Inferior parietal cortex (tissue), 1 donor: ENCODE data around the gene RCVRN.

Source experiments
- DNase-seq: peaks from one replicate; pipeline ENCODE4 v3.0.0-alpha.2; 2016; ENCODE audit errors: extremely low spot score

RCVRN gene

DNA sequence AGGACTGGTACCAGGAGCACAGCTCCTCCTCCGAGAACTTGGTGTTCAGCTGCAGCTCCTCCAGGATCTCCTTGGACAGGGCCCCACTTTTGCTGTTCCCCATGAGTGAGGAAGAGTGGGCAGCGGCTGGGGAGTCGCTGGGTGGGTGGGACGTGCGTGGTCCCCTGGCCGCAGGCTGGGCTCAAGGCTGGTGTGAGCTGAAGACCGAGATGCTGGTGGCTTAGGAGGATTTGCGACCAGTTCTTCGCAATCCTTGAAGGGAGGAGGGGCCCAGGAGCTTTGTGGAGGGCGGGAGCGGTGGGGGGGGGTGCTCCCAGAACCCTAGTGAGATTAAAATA lies at the start of gene RCVRN:
RCVRN (minus strand) TSS at position 194 of the 338 bp plus-strand sequence; CDS start at position 103, 91 bp downstream.
- DNase-seq, result no peak

GRCh38 chr17:9953492-9953891 lies 48.4 kb upstream of the RCVRN start:
- DNase-seq, result no peak

GRCh38 chr17:9951803-9952202 lies 46.7 kb upstream of the RCVRN start:
- DNase-seq, result no peak

- no peak for DNase-seq
Measured at GRCh38 chr17:9948928-9949327, 43.9 kb upstream of the RCVRN start.

DNA sequence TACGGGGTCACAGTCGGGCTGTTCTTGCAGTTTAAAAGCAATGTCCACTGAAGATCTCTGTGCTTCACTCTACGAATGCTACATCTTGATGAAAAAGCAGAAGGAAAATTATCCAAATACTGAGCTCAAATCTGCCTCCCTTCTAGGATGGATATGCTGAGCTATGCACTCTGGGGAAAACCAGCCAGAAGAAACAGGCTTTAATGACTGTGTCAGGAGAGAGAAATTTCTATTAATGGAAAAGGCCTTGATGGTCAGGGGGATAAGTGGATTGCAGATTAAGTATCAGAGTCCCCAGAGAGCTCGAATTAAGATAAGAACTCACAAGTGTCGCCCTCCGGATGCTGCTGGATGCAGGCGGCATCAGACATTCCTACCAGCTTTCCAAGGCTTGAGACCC lies 39.6 kb upstream of the RCVRN start:
- no peak for DNase-seq

- DNase-seq, result no peak
Measured at GRCh38 chr17:9943343-9943742, 38.3 kb upstream of the RCVRN start.

DNA sequence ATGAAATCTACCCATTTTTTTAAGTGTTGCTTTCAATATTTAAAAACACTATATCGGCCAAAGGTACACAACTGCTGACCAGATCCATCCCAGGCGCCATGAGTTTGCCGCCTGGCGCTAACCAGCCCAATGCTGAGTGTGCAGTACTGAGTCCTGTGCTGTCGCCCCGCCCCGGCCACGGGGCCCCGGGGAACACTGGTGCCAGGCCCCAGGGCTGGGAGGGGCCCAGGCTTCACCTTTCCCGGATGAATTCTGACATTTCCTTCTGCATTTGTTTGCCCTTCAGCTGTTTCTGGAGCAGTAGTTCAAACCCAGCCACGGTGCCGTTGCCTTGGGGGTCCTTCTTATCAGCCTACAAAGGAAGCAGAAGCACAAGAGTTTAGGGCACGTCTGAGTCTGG lies 37.8 kb upstream of the RCVRN start:
- no peak for DNase-seq

DNA sequence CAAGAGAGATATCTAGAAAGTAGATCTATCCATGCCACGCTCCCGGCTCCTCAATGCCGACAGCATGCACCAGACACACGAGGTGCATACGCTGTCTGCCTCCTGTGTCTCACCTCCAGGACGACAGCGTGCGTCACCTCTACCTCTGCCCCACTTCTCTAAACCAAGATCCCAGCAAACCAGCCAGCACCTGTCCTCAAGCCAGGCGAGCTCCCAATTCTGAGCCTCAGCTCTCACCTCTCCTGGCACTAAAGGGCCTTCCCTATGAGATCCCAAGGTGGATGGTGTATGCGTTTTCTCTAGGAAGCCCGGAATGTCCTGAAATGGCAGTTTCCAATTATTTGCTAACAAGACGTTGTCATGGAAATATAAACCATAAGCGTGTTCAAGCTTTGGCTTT lies 36.2 kb upstream of the RCVRN start:
- DNase-seq, result no peak

- no peak for DNase-seq
Measured at GRCh38 chr17:9940841-9941240, 35.8 kb upstream of the RCVRN start.

GRCh38 chr17:9938764-9939163 lies 33.7 kb upstream of the RCVRN start:
- DNase-seq, result no peak

DNA sequence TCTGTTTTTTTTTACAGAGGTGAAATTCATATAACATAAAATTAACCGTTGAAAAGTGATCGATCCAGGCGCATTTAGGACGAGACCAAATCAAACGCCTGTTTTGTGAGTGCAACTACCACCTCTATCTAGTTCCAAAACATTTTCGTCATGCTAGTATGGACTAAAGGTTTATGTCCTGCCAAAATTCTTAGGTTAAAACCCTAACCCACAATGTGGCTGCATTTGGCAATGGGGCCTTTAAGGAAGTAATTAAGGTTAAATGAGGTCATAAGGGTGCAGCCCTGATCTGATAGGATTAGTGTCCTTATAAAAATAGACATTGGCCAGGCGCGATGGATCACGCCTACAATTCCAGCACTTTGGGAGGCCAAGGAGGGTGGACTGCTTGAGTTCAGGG lies 32.8 kb upstream of the RCVRN start:
- no peak for DNase-seq

DNA sequence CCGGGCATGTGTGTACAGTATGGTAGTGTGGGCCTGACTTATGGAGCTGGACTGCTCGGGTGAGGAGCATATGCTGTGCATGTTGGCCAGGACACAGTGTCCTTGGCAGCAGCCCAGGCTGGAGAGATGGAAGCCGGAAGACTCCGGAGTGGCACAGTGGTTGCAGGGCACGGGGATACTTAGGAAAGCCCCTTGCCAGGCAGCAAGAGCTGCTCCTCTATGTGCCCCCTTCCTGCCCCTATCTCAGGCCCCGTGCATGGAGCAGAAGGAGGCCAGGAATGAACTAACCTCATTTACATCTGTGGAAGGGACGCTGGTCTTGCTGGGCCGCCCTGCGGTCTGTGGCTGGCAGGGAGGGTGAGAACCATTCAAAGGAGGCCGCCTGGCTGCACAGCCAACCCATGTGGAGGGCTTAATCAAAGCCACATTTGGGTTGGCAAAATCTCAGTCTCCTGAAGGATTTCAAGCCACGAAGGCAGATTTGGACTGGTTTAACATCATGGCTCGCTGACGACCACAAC lies 32.2 kb upstream of the RCVRN start:
- peak; percentile 56 for DNase-seq

GRCh38 chr17:9936095-9936494 lies 31.0 kb upstream of the RCVRN start:
- no peak for DNase-seq

GRCh38 chr17:9935408-9935807 lies 30.3 kb upstream of the RCVRN start:
- no peak for DNase-seq

DNA sequence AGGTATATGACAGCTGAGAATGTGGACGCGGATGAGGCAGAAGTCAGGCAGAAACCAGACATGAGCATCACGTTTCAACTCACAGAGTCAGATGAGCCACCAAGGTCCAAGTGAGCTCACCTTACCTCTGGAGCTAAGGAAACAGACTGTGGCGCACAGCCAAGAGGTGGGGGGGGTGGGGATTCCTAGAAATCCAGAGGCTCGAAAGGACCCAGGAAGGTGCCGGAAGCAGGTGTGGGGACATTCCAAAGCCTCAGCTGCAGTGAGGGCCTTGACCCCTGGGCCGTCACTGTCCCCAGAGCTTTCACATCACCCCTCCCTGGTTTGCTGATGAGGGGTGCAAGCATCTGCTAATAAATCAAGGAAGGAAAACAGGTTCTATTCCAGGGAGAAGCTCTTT lies 29.3 kb upstream of the RCVRN start:
- DNase-seq, result no peak

- no peak for DNase-seq
Measured at GRCh38 chr17:9932491-9932890, 27.4 kb upstream of the RCVRN start.

DNA sequence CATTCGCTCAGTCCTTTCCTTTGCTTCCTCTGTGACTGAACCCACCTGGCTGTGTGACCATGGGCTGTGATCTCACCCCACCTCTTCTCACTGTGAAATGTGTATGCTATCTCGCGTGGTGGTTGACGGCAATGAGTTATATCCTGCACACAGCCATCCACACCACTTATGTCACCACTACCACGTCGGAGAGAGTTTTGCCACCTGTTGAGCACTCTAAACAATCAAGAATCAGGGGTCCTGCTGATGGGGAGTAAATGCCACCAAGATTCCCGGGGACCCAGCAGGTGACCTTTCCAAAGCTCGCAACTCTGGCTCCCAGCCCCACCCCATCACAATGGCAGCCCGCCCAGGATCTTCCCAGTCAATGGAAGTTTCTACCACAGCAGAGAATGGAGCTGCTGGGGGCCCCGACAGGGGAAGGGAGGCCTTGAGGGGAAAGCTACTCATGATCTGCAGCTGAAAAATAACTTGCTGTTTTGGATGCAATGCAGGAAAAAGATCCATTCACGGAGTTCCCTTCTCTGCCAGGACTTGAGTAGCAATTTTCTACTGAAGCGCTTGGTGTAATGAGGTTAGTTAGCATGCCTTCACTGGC lies 26.2 kb upstream of the RCVRN start:
- DNase-seq, result no peak

DNA sequence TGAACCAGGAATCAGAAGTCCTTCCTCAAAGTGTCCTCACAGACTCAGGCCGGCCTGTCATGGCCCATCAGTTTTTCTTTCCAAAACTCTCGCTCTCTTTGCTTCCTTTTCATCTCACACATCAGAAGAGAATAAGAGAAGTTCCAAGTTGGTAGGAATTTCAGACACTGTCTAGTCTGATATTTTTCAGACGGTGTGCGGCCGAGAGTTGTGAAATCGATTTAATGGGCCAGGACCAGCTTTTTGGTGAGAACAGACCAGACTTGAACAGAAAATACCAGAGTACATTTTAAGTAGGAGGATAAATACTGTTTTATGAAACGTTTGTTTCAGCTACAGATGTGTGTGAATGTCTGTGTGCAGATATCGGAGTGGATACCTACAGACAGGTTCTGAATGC lies 24.8 kb upstream of the RCVRN start:
- no peak for DNase-seq

GRCh38 chr17:9928601-9929333 lies 23.7 kb upstream of the RCVRN start:
- DNase-seq, result peak; percentile 51

GRCh38 chr17:9926150-9926804 lies 21.2 kb upstream of the RCVRN start:
- DNase-seq, result no peak

DNA sequence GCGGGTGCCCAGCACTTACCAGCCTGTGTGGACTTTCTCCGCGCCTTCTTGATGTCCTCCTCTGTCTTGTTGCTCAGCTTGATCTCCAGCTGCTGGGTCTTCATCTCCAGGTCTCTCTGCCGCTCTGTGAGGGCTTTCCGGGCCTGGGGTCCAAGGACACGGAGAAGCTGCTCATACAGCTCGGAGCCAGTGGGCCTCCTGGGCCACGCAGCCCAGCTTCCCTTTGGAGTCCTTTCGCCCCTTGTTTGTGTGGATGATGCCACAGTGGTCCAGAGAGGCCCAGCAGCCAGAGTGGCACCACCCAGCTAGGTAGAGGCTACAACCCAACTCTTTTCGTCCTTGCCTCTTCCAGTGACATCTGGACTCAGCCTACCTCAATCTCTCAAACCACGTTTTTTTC lies 20.4 kb upstream of the RCVRN start:
- DNase-seq, result no peak

DNA sequence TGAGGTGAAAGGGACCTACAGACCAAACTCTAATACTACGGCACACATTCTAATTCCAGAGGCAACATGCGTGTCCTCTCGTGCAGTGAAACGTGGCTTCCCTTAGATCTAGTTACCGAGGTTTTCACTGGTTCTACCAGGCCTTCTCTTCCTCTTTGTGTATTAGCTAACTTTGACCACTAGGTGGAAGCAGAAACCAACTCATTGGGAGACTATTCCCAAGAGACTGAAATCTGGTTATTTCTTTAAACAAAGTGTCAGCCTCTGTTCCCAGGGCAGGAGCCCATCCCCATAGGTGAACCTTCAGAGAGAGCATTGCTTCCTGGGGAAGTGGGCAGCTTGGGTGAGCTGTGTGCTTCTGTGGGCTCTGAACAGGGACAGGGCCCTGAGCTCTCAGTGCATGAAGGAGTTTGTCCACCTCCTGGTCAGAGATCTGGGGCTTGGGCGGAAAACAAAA lies 19.7 kb upstream of the RCVRN start:
- peak; percentile 97 for DNase-seq
